SK-N-SH (cell line): Measurements from ENCODE around the gene DNMT3B.

Experiments
- EP300 ChIP-seq, 2 experiments: IDR thresholded peaks; 2 replicates each; pipeline versions ENCODE4 v1.4.0 to v1.6.1; 2012; ENCODE audit warnings: borderline replicate concordance in 1 of 2, low read depth in 1 of 2, low read length in 1 of 2
- YY1 ChIP-seq: IDR thresholded peaks from 2 replicates; pipeline ENCODE4 v1.4.0; 2012; ENCODE audit warnings: low read depth, mild to moderate bottlenecking
- TF ChIP-seq, protein P1 (sequence below): IDR thresholded peaks from 2 replicates; pipeline ENCODE4 v1.6.1; 2012; ENCODE audit warnings: mild to moderate bottlenecking, low read depth, low read length, moderate library complexity

GRCh38 chr20:32796383-32796948 lies 34.3 kb downstream of the DNMT3B start:
- TF ChIP-seq YY1 (no peak), EP300 (IDR thresholded peaks at IDR 0.05; ENCODE audit: borderline replicate concordance in 1 of 2, low read depth in 1 of 2, low read length in 1 of 2) (no peak)
- TF ChIP-seq, protein P1, sequence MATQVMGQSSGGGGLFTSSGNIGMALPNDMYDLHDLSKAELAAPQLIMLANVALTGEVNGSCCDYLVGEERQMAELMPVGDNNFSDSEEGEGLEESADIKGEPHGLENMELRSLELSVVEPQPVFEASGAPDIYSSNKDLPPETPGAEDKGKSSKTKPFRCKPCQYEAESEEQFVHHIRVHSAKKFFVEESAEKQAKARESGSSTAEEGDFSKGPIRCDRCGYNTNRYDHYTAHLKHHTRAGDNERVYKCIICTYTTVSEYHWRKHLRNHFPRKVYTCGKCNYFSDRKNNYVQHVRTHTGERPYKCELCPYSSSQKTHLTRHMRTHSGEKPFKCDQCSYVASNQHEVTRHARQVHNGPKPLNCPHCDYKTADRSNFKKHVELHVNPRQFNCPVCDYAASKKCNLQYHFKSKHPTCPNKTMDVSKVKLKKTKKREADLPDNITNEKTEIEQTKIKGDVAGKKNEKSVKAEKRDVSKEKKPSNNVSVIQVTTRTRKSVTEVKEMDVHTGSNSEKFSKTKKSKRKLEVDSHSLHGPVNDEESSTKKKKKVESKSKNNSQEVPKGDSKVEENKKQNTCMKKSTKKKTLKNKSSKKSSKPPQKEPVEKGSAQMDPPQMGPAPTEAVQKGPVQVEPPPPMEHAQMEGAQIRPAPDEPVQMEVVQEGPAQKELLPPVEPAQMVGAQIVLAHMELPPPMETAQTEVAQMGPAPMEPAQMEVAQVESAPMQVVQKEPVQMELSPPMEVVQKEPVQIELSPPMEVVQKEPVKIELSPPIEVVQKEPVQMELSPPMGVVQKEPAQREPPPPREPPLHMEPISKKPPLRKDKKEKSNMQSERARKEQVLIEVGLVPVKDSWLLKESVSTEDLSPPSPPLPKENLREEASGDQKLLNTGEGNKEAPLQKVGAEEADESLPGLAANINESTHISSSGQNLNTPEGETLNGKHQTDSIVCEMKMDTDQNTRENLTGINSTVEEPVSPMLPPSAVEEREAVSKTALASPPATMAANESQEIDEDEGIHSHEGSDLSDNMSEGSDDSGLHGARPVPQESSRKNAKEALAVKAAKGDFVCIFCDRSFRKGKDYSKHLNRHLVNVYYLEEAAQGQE: no peak
